22Rv1 (cell line): ENCODE measurements around the gene CDK5RAP3.

Source experiments
- ZFX ChIP-seq: fragments of 450-650 bp; IDR thresholded peaks from 2 replicates; pipeline ENCODE4 v1.6.1; 2017; ENCODE audit warnings: antibody characterized with exemption, borderline replicate concordance
- TF ChIP-seq, protein P1 (sequence below): fragments of 450-650 bp; IDR thresholded peaks from 2 replicates; pipeline ENCODE4 v1.5.1; 2017; ENCODE audit warnings: mild to moderate bottlenecking

DNA sequence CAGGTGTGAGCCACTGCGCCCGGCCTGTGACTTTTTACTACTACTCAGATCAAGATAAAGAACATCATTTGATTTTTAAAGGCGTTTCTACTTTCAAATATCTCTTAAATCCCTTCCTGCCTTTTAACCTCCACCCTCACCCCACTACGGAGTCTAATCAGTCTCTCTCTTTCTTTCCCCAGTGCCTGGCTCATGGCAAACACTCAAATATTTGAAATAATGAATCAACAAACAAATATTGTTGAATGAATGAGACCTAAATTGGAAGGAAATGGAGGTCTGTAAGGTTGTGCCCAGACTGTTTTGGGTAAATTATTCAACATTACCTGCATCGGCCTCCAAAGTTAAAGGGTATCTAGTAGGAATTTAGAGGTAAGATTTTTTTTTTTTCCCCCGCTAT, 52.0 kb downstream of the CDK5RAP3 start:
- TF ChIP-seq, protein P1, sequence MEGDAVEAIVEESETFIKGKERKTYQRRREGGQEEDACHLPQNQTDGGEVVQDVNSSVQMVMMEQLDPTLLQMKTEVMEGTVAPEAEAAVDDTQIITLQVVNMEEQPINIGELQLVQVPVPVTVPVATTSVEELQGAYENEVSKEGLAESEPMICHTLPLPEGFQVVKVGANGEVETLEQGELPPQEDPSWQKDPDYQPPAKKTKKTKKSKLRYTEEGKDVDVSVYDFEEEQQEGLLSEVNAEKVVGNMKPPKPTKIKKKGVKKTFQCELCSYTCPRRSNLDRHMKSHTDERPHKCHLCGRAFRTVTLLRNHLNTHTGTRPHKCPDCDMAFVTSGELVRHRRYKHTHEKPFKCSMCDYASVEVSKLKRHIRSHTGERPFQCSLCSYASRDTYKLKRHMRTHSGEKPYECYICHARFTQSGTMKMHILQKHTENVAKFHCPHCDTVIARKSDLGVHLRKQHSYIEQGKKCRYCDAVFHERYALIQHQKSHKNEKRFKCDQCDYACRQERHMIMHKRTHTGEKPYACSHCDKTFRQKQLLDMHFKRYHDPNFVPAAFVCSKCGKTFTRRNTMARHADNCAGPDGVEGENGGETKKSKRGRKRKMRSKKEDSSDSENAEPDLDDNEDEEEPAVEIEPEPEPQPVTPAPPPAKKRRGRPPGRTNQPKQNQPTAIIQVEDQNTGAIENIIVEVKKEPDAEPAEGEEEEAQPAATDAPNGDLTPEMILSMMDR = no peak
- TF ChIP-seq ZFX = no peak
